DOHH2 (cell line): ENCODE measurements around the gene APOBEC2.

Experiments
- H3F3A ChIP-seq: fragments of 200-600 bp; sonication (generic), shearing (Covaris generic); 2 replicates; pipeline ENCODE4 v1.6.0; 2016; ENCODE audit warnings: antibody characterized with exemption, mild to moderate bottlenecking; ENCODE audit not compliant: control insufficient read depth, insufficient read depth
- H3K27ac ChIP-seq: fragments of 200-600 bp; sonication (generic); 2 replicates; pipeline ENCODE4 v1.5.1; 2014; ENCODE audit warnings: low read depth, mild to moderate bottlenecking, low read length, moderate library complexity
- H3K27me3 ChIP-seq: fragments of 200-600 bp; sonication (generic); 2 replicates; pipeline ENCODE4 v1.6.1; 2014; ENCODE audit warnings: mild to moderate bottlenecking, low read length, mixed read lengths; ENCODE audit not compliant: control insufficient read depth
- H3K36me3 ChIP-seq: fragments of 200-600 bp; sonication (generic); 2 replicates; pipeline ENCODE4 v1.6.1; 2014; ENCODE audit warnings: mild to moderate bottlenecking, low read length, moderate library complexity, mixed read lengths; ENCODE audit not compliant: control insufficient read depth
- H3K4me1 ChIP-seq: fragments of 200-600 bp; sonication (generic); 2 replicates; pipeline ENCODE4 v1.6.1; 2014; ENCODE audit warnings: mild to moderate bottlenecking, low read length, mixed read lengths; ENCODE audit not compliant: control insufficient read depth
- H3K4me2 ChIP-seq: fragments of 200-600 bp; sonication (generic); 2 replicates; pipeline ENCODE4 v1.6.0; 2014; ENCODE audit warnings: mild to moderate bottlenecking, low read length, moderate library complexity
- H3K4me3 ChIP-seq: fragments of 200-600 bp; sonication (generic); 2 replicates; pipeline ENCODE4 v1.5.1; 2014; ENCODE audit warnings: mild to moderate bottlenecking, low read length, mixed read lengths
- H3K79me2 ChIP-seq: fragments of 200-600 bp; sonication (generic); 2 replicates; pipeline ENCODE4 v1.6.1; 2014; ENCODE audit warnings: mild to moderate bottlenecking, low read length, mixed read lengths; ENCODE audit not compliant: control insufficient read depth
- H3K9me2 ChIP-seq: fragments of 200-600 bp; sonication (generic); replicated peaks from 2 replicates; pipeline ENCODE4 v1.6.1; 2014; ENCODE audit warnings: mild to moderate bottlenecking, low read length, mixed read lengths; ENCODE audit not compliant: control insufficient read depth
- H3K9me3 ChIP-seq: fragments of 200-600 bp; sonication (generic); 2 replicates; pipeline ENCODE4 v1.6.1; 2014; ENCODE audit warnings: antibody characterized with exemption, low read length, mixed read lengths; ENCODE audit not compliant: control insufficient read depth, insufficient read depth
- H4K20me1 ChIP-seq: fragments of 200-600 bp; sonication (generic); 2 replicates; pipeline ENCODE4 v1.6.0; 2014; ENCODE audit warnings: low read depth, mild to moderate bottlenecking, antibody characterized with exemption, low read length, moderate library complexity; ENCODE audit not compliant: control insufficient read depth, insufficient read depth
- CTCF ChIP-seq: fragments of 200-600 bp; sonication (generic); IDR thresholded peaks from one replicate; pipeline ENCODE4 v1.5.1; 2014; ENCODE audit warnings: antibody characterized with exemption, mild to moderate bottlenecking, low read depth, low read length; ENCODE audit not compliant: poor library complexity, severe bottlenecking
- EZH2phosphoT487 ChIP-seq: fragments of 200-600 bp; sonication (generic); IDR thresholded peaks from 2 replicates; pipeline ENCODE4 v1.6.1; 2017; ENCODE audit warnings: borderline replicate concordance, mild to moderate bottlenecking, antibody characterized with exemption, low read length, moderate library complexity, mixed read lengths

APOBEC2 gene

GRCh38 chr6:41061196-41061726 lies 8.3 kb downstream of the APOBEC2 start:
- no peaks in the 10 kb centered on the region for H3K4me1 ChIP-seq
- H3K9me3 ChIP-seq, result no peaks in the 10 kb centered on the region
- H4K20me1 ChIP-seq, result no peaks in the 10 kb centered on the region
- no peak overlapping the region for H3K4me2 ChIP-seq
- no peaks in the 10 kb centered on the region for H3K9me2 ChIP-seq
- H3K36me3 ChIP-seq, result peaks cover 25% of the 10 kb centered on the region
- no peaks in the 10 kb centered on the region for H3K27me3 ChIP-seq
- H3F3A ChIP-seq, result no peaks in the 10 kb centered on the region
- no peak for TF ChIP-seq EZH2phosphoT487
- TF ChIP-seq CTCF, result no peak
- no peak overlapping the region for H3K27ac ChIP-seq
- no peaks in the 10 kb centered on the region for H3K79me2 ChIP-seq
- no peak overlapping the region for H3K4me3 ChIP-seq

- no peaks in the 10 kb centered on the region for H3K79me2 ChIP-seq
- H3K9me2 ChIP-seq, result no peaks in the 10 kb centered on the region
- TF ChIP-seq EZH2phosphoT487 (no peak), CTCF (no peak)
- H3K4me2 ChIP-seq, result no peak overlapping the region
- H3F3A ChIP-seq, result no peaks in the 10 kb centered on the region
- no peak overlapping the region for H3K4me3 ChIP-seq
- no peaks in the 10 kb centered on the region for H3K27me3 ChIP-seq
- H3K9me3 ChIP-seq, result no peaks in the 10 kb centered on the region
- H3K27ac ChIP-seq, result no peak overlapping the region
- peaks cover 32% of the 10 kb centered on the region for H3K36me3 ChIP-seq
- H4K20me1 ChIP-seq, result no peaks in the 10 kb centered on the region
- H3K4me1 ChIP-seq, result no peaks in the 10 kb centered on the region
Observed at GRCh38 chr6:41062056-41062455, 9.1 kb downstream of the APOBEC2 start.

- H3K4me2 ChIP-seq, result no peak overlapping the region
- H3K9me2 ChIP-seq, result no peaks in the 10 kb centered on the region
- peaks cover 49% of the 10 kb centered on the region for H3K36me3 ChIP-seq
- no peaks in the 10 kb centered on the region for H3K9me3 ChIP-seq
- no peaks in the 10 kb centered on the region for H3K27me3 ChIP-seq
- 0 out of 2 replicates have a peak, but pooled peaks cover 5% of the 10 kb centered on the region for H3F3A ChIP-seq
- no peaks in the 10 kb centered on the region for H3K79me2 ChIP-seq
- H3K4me1 ChIP-seq, result no peaks in the 10 kb centered on the region
- H4K20me1 ChIP-seq, result no peaks in the 10 kb centered on the region
- TF ChIP-seq EZH2phosphoT487, result no peak
- TF ChIP-seq CTCF, result no peak
- no peak overlapping the region for H3K4me3 ChIP-seq
- H3K27ac ChIP-seq, result no peak overlapping the region
Observed at GRCh38 chr6:41063884-41064285, 10.9 kb downstream of the APOBEC2 start.

GRCh38 chr6:41064841-41065240 lies 11.8 kb downstream of the APOBEC2 start:
- Histone ChIP-seq H3K27me3 (no peaks in the 10 kb centered on the region), H3F3A (0 out of 2 replicates have a peak, but pooled peaks cover 5% of the 10 kb centered on the region), H3K36me3 (peaks cover 58% of the 10 kb centered on the region), H3K27ac (no peak overlapping the region), H3K4me3 (no peak overlapping the region), H3K9me2 (no peaks in the 10 kb centered on the region), H3K4me1 (no peaks in the 10 kb centered on the region), H3K9me3 (no peaks in the 10 kb centered on the region), H3K79me2 (no peaks in the 10 kb centered on the region), H4K20me1 (no peaks in the 10 kb centered on the region), H3K4me2 (no peak overlapping the region)
- no peak for TF ChIP-seq CTCF
